ENCODE data around the gene IGFBP6. TPM values are rescaled to one million over a fixed set of nuclear protein-coding genes. Genes with fewer than 3 reads are reported as not detected.
"Not testable (repeated sequence)": the region's sequence is repeated elsewhere in the genome, so short reads cannot be mapped to it uniquely, and the experiment has no call there.

IGFBP6 gene
- polyA plus RNA-seq, 2 donors = 40.8 to 59.1 TPM

DNA sequence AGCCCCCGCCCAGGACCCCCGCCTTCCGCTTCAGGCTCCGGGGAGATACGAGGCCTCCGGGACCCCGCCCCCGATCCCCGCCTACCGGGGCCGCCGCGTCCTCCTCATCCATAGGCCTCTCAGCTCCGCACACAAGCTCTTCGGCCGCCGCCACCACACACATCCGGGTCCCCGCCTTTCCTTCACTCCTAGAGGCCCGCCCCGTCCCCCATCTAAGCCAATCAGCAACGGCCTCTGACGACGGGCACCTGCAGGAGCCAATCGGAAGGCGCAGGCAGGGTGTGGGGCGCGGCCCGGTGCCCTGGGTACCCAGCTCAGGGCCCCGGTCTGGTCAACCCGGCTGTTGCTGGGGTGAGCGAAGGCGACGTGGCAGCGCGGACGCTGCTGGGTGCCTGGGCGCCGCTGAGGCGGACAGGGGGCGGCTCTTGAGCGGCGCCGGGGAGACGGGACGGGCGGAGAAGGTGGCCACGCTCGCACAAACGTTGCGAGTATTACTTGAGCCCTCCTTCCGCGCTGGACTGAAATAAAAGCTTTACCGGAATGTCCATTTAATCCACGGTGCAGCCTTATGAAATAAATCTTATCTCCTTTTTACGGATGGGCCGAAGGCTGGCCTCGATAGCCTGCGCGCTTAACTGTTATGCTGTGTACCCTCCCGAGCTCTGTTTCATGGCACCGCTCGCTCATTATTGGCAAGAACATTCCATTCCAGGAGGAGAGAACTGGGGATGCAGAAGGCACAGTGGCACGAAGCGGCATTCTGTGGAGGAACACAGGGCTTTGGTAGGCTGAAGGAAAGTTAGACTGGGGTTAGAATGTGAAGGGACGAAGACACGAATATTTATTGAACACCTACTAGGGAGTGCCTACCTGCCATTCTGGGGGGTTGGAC, 18.0 kb upstream of the IGFBP6 start, which contains the start of gene SPRYD3:
Gene SPRYD3, minus strand, starts transcription at position 165 of the 892 bp plus-strand sequence. Its CDS starts 57 bp downstream, at position 108.
- no peaks in the 10 kb centered on the region for H3K27me3 ChIP-seq (ENCODE audit: control insufficient read depth in 1 of 2, insufficient read depth in 2 of 2, low read length in 2 of 2)
- H3K36me3 ChIP-seq (ENCODE audit: control insufficient read depth in 2 of 2, insufficient read depth in 2 of 2, low read length in 1 of 2) = peaks cover 3 to 6% of the 10 kb centered on the region in 2 donors
- H3K4me1 ChIP-seq (ENCODE audit: control insufficient read depth in 2 of 2, insufficient read depth in 2 of 2, low read length in 1 of 2) = peaks cover 0 to 4% of the 10 kb centered on the region in 2 donors
- no peaks in the 10 kb centered on the region for H3K9me3 ChIP-seq (ENCODE audit: control insufficient read depth in 2 of 2, insufficient read depth in 1 of 2, low read depth in 1 of 2, low read length in 1 of 2)
- 2% methylated on average over 67 of the region's 67 CpGs for WGBS, 2 donors
- peak within 1 kb of the TSS; percentile 56 to 65 for H3K4me3 ChIP-seq (ENCODE audit: low read depth in 1 of 2, low read length in 2 of 2)
- H3K27ac ChIP-seq (ENCODE audit: low read depth in 2 of 2, low read length in 1 of 2) = peak within 1 kb of the TSS; percentile 89 to 90

DNA sequence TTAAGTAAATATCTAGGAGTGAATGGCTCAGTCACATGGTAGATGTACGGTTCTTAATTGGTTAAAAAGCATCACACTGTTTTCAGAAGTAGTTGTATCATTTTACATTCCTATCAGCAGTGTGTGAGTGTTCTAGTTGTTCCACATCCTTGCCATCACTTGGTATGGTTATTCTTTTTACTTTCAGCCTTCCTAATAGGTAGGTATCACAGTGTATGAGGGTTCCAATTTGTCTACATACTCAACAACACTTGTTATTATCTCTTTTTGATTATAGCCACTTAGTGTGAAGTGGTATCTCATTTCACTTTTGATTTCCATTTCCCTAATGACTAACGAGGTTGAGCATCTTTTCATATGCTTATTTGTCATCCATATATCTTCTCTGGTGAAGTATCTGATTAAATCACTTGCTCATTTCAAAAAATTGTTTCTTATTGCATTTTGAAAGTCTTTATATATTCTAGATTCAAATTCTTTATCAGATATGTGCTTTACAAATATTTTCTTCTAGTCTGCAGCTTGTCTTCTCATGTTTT, 14.8 kb upstream of the IGFBP6 start:
- 70 to 73% methylated on average over 2 of the region's 2 CpGs for WGBS, 2 donors
- no peaks in the 10 kb centered on the region for H3K27me3 ChIP-seq (ENCODE audit: control insufficient read depth in 1 of 2, insufficient read depth in 2 of 2, low read length in 2 of 2)
- H3K4me3 ChIP-seq (ENCODE audit: low read depth in 1 of 2, low read length in 2 of 2) = no peak overlapping the region
- no peaks in the 10 kb centered on the region for H3K36me3 ChIP-seq (ENCODE audit: control insufficient read depth in 2 of 2, insufficient read depth in 2 of 2, low read length in 1 of 2)
- peaks cover 0 to 2% of the 10 kb centered on the region in 2 donors for H3K4me1 ChIP-seq (ENCODE audit: control insufficient read depth in 2 of 2, insufficient read depth in 2 of 2, low read length in 1 of 2)
- no peak overlapping the region for H3K27ac ChIP-seq (ENCODE audit: low read depth in 2 of 2, low read length in 1 of 2)
- H3K9me3 ChIP-seq (ENCODE audit: control insufficient read depth in 2 of 2, insufficient read depth in 1 of 2, low read depth in 1 of 2, low read length in 1 of 2) = no peaks in the 10 kb centered on the region

DNA sequence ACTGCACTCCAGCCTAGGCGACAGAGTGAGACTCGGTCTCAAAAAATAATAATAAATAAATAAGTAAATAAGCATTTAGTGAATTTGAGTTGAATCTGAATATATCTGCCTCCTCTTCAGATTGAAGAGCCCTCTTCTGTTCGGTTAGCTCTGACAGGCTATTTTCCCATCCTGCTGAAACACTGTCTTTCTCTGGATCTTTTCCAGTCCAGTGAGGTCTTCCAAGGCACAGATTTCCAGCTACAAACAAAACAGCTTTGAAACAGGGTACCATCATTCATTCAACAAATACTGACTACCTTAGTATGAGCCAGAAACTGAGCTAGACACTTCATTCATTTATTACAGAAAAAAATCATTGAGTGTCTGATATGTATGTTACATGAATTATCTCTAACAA, 11.1 kb upstream of the IGFBP6 start:
- H3K4me1 ChIP-seq (ENCODE audit: control insufficient read depth in 2 of 2, insufficient read depth in 2 of 2, low read length in 1 of 2) = no peaks in the 10 kb centered on the region
- no peak overlapping the region for H3K27ac ChIP-seq (ENCODE audit: low read depth in 2 of 2, low read length in 1 of 2)
- no peaks in the 10 kb centered on the region for H3K27me3 ChIP-seq (ENCODE audit: control insufficient read depth in 1 of 2, insufficient read depth in 2 of 2, low read length in 2 of 2)
- H3K9me3 ChIP-seq (ENCODE audit: control insufficient read depth in 2 of 2, insufficient read depth in 1 of 2, low read depth in 1 of 2, low read length in 1 of 2) = no peaks in the 10 kb centered on the region
- H3K36me3 ChIP-seq (ENCODE audit: control insufficient read depth in 2 of 2, insufficient read depth in 2 of 2, low read length in 1 of 2) = no peaks in the 10 kb centered on the region
- H3K4me3 ChIP-seq (ENCODE audit: low read depth in 1 of 2, low read length in 2 of 2) = no peak overlapping the region
- WGBS, 2 donors = 84 to 88% methylated on average over 3 of the region's 3 CpGs

DNA sequence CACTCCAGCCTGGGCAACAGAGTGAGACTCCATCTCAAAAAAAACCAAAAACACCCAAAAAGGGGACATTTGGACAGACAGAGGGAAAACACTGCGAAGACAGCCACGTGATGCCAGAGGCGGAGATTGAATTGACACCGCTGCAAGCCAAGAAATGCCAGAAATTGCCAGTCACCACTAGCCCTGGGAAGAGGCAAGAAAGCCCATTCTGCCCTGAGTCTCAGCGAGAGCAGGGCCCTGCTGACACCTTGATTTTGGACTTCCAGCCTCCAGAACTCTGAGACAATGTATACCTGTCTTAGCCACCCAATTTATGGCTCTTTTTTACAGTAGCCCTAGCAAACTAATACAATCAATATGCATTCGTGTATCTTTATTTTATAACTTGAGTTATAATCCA, 7.4 kb upstream of the IGFBP6 start:
- WGBS, 2 donors = 93 to 95% methylated on average over 6 of the region's 6 CpGs
- H3K9me3 ChIP-seq (ENCODE audit: control insufficient read depth in 2 of 2, insufficient read depth in 1 of 2, low read depth in 1 of 2, low read length in 1 of 2) = no peaks in the 10 kb centered on the region
- no peak overlapping the region for H3K4me3 ChIP-seq (ENCODE audit: low read depth in 1 of 2, low read length in 2 of 2)
- H3K27ac ChIP-seq (ENCODE audit: low read depth in 2 of 2, low read length in 1 of 2) = no peak overlapping the region
- H3K27me3 ChIP-seq (ENCODE audit: control insufficient read depth in 1 of 2, insufficient read depth in 2 of 2, low read length in 2 of 2) = no peaks in the 10 kb centered on the region
- no peaks in the 10 kb centered on the region for H3K36me3 ChIP-seq (ENCODE audit: control insufficient read depth in 2 of 2, insufficient read depth in 2 of 2, low read length in 1 of 2)
- no peaks in the 10 kb centered on the region for H3K4me1 ChIP-seq (ENCODE audit: control insufficient read depth in 2 of 2, insufficient read depth in 2 of 2, low read length in 1 of 2)

DNA sequence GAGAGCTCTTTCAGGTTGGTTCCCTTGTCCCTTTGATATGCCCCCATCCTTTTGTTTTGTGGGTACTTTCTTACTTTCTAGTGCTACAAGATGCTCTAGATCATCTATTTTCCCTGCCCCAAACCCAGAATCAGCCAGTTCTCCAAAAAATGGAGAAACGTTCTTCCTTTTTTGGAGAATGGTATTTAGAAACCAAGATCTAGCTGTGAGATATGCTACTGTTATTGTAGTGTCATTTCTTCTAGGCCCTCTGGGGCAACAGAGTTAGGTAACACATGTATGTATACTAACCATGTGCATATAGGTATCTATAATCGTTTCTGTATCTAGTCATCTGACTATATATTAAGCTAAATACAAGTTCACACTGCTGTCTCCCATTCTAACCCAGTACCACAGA, 6.9 kb upstream of the IGFBP6 start:
- H3K27ac ChIP-seq (ENCODE audit: low read depth in 2 of 2, low read length in 1 of 2) = no peak overlapping the region
- no peaks in the 10 kb centered on the region for H3K27me3 ChIP-seq (ENCODE audit: control insufficient read depth in 1 of 2, insufficient read depth in 2 of 2, low read length in 2 of 2)
- no peaks in the 10 kb centered on the region for H3K36me3 ChIP-seq (ENCODE audit: control insufficient read depth in 2 of 2, insufficient read depth in 2 of 2, low read length in 1 of 2)
- H3K4me1 ChIP-seq (ENCODE audit: control insufficient read depth in 2 of 2, insufficient read depth in 2 of 2, low read length in 1 of 2) = no peaks in the 10 kb centered on the region
- no peak overlapping the region for H3K4me3 ChIP-seq (ENCODE audit: low read depth in 1 of 2, low read length in 2 of 2)
- 71 to 73% methylated on average over 2 of the region's 2 CpGs for WGBS, 2 donors
- H3K9me3 ChIP-seq (ENCODE audit: control insufficient read depth in 2 of 2, insufficient read depth in 1 of 2, low read depth in 1 of 2, low read length in 1 of 2) = no peaks in the 10 kb centered on the region

DNA sequence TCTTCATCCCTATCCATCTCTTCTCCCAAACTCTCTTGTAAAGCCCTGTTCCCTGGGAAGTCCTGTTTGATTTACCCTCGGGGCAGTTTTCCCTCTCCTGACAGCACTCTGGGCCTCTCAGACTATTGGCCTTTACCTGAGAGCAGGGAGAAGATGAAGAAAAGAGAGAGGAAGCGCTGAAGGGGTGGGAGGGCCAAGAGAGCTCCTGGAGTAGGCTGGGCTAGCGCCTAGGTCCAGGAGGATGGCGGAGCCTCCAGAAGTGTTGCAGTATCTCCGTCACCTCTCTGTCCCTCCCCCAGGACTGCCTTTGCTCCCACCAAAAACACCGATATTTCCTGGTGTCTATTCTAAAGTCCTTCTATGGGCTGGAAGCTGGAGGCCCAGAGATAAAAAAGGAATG, 5.7 kb upstream of the IGFBP6 start:
- no peaks in the 10 kb centered on the region for H3K27me3 ChIP-seq (ENCODE audit: control insufficient read depth in 1 of 2, insufficient read depth in 2 of 2, low read length in 2 of 2)
- H3K36me3 ChIP-seq (ENCODE audit: control insufficient read depth in 2 of 2, insufficient read depth in 2 of 2, low read length in 1 of 2) = no peaks in the 10 kb centered on the region
- H3K4me1 ChIP-seq (ENCODE audit: control insufficient read depth in 2 of 2, insufficient read depth in 2 of 2, low read length in 1 of 2) = no peaks in the 10 kb centered on the region
- 86 to 87% methylated on average over 6 of the region's 6 CpGs for WGBS, 2 donors
- no peak overlapping the region for H3K4me3 ChIP-seq (ENCODE audit: low read depth in 1 of 2, low read length in 2 of 2)
- H3K9me3 ChIP-seq (ENCODE audit: control insufficient read depth in 2 of 2, insufficient read depth in 1 of 2, low read depth in 1 of 2, low read length in 1 of 2) = no peaks in the 10 kb centered on the region
- no peak overlapping the region for H3K27ac ChIP-seq (ENCODE audit: low read depth in 2 of 2, low read length in 1 of 2)

DNA sequence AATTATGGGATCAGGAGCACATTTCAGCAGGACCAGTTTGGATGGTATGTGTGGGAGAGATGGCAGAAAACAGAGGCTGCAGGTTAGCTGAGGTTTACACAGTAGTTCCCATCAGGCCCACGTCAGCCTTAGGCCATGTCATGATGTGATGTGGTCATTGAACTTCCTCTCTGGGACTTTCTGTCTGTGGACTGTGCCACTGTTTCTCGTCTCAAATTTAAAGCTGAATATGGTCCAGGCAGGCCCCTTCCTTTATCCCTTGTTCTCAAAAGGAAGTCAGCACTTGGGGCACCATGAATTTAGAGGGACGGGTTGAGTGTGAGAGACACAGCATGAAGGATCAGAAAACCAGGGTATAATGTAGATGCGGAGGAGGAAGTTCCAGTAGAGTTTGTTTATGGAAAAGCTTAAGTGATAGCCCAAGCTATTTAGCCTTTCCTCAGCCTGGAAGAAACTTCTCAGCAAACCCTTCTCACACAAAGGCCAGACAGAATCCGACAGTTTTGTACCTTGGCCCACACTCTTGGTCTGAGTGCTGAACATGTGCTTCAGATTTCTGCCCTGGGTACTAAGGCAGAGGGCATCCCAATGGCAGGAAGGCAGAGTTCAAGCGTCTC, 3.6 kb upstream of the IGFBP6 start:
- Histone ChIP-seq H3K27me3 (ENCODE audit: control insufficient read depth in 1 of 2, insufficient read depth in 2 of 2, low read length in 2 of 2) (no peaks in the 10 kb centered on the region), H3K9me3 (ENCODE audit: control insufficient read depth in 2 of 2, insufficient read depth in 1 of 2, low read depth in 1 of 2, low read length in 1 of 2) (no peaks in the 10 kb centered on the region), H3K4me3 (ENCODE audit: low read depth in 1 of 2, low read length in 2 of 2) (no peak overlapping the region), H3K27ac (ENCODE audit: low read depth in 2 of 2, low read length in 1 of 2) (peak overlapping the region in 1 of 2 donors; percentile 8), H3K4me1 (ENCODE audit: control insufficient read depth in 2 of 2, insufficient read depth in 2 of 2, low read length in 1 of 2) (peaks cover 0 to 9% of the 10 kb centered on the region in 2 donors), H3K36me3 (ENCODE audit: control insufficient read depth in 2 of 2, insufficient read depth in 2 of 2, low read length in 1 of 2) (no peaks in the 10 kb centered on the region)
- WGBS, 2 donors = 67% methylated on average over 6 of the region's 6 CpGs

DNA sequence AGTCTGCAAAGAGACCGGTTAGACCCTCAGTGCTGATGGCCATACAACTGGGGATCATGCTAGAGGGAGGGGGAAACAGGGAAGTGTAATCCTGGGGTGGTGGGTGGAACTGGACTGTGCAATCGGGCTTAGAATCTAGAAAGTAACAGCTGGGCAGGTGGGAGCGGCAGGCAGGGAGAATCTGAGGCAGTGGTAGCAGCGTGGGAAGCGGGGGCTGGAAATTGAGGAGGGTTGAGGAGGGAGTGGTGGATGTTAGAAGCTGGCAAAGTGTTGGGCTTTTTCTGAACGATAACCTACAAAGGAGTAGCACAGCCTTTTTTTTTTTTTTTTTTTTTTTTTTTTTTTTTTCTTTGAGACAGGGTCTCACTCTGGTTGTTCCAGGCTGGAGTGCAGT, 3.1 kb upstream of the IGFBP6 start:
- Histone ChIP-seq H3K4me3 (ENCODE audit: low read depth in 1 of 2, low read length in 2 of 2) (no peak overlapping the region), H3K27ac (ENCODE audit: low read depth in 2 of 2, low read length in 1 of 2) (peak overlapping the region in 1 of 2 donors; percentile 8)

DNA sequence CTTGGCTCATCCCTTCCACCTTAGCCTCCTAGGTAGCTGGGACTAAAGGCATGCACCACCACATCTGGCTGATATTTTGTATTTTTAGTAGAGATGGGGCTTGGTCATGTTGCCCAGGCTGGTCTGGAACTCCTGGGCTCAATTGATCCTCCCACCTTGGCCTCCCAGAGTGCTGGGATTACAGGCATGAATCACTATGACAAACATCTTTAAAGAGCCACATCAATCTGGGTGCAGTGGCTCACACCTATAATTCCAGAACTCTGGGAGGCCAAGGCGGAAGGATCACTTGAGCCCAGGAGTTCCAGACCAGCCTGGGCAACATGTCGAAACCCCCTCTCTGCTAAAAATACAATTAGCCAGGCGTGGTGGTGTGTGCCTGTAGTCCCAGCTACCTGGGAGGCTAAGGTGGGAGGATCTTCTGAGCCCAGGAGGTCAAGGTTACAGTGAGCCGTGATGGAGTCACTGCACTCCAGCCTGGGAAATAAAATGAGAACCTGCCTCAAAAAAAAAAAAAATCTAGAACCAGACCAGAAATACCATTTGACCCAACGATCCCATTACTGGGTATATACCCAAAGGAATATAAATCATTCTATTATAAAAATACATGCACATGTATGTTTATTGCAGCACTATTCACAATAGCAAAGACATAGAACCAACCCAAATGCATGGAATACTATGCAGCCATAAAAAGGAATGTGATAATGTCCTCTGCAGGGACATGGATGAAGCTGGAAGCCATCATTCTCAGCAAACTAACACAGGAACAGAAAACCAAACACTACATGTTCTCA, 2.5 kb upstream of the IGFBP6 start:
- H3K4me3 ChIP-seq (ENCODE audit: low read depth in 1 of 2, low read length in 2 of 2); H3K9me3 ChIP-seq (ENCODE audit: control insufficient read depth in 2 of 2, insufficient read depth in 1 of 2, low read depth in 1 of 2, low read length in 1 of 2); H3K27me3 ChIP-seq (ENCODE audit: control insufficient read depth in 1 of 2, insufficient read depth in 2 of 2, low read length in 2 of 2); H3K36me3 ChIP-seq (ENCODE audit: control insufficient read depth in 2 of 2, insufficient read depth in 2 of 2, low read length in 1 of 2): not testable (repeated sequence)
- H3K27ac ChIP-seq (ENCODE audit: low read depth in 2 of 2, low read length in 1 of 2) = peak overlapping the region in 1 of 2 donors; percentile 9
- peaks cover 0 to 13% of the 10 kb centered on the region in 2 donors for H3K4me1 ChIP-seq (ENCODE audit: control insufficient read depth in 2 of 2, insufficient read depth in 2 of 2, low read length in 1 of 2)
- WGBS, 2 donors = 90 to 91% methylated on average over 5 of the region's 5 CpGs

More for the DNA sequence above, 3.1 kb upstream of the IGFBP6 start:
- Histone ChIP-seq H3K4me1 (ENCODE audit: control insufficient read depth in 2 of 2, insufficient read depth in 2 of 2, low read length in 1 of 2) (peaks cover 0 to 13% of the 10 kb centered on the region in 2 donors), H3K36me3 (ENCODE audit: control insufficient read depth in 2 of 2, insufficient read depth in 2 of 2, low read length in 1 of 2) (no peaks in the 10 kb centered on the region), H3K9me3 (ENCODE audit: control insufficient read depth in 2 of 2, insufficient read depth in 1 of 2, low read depth in 1 of 2, low read length in 1 of 2) (no peaks in the 10 kb centered on the region), H3K27me3 (ENCODE audit: control insufficient read depth in 1 of 2, insufficient read depth in 2 of 2, low read length in 2 of 2) (no peaks in the 10 kb centered on the region)
- 79 to 80% methylated on average over 6 of the region's 6 CpGs for WGBS, 2 donors
